Femur (tissue), 1 donor: ENCODE results near the gene RAG2.
"Not testable (repeated sequence)": the region's sequence is repeated elsewhere in the genome, so short reads cannot be mapped to it uniquely, and the experiment has no call there.

Source experiments
- DNase-seq: peaks from one replicate; pipeline ENCODE4 v3.0.0-alpha.2; 2017

Gene RAG2

GRCh38 chr11:36596880-36597279 is 1.2 kb downstream of the RAG2 start:
- DNase-seq, result no peak

GRCh38 chr11:36594316-36594989 is 3.6 kb downstream of the RAG2 start, which contains the start of gene IFTAP:
Gene IFTAP (plus strand): TSS chr11:36594502. CDS start chr11:36610104, 15,602 bp downstream.
- peak; percentile 74 for DNase-seq

GRCh38 chr11:36591433-36591832 is 6.6 kb downstream of the RAG2 start:
- DNase-seq, result no peak

- DNase-seq, result no peak
Measured at GRCh38 chr11:36590513-36590912, 7.5 kb downstream of the RAG2 start.

- no peak for DNase-seq
Measured at GRCh38 chr11:36588099-36588498, 9.9 kb downstream of the RAG2 start.

DNA sequence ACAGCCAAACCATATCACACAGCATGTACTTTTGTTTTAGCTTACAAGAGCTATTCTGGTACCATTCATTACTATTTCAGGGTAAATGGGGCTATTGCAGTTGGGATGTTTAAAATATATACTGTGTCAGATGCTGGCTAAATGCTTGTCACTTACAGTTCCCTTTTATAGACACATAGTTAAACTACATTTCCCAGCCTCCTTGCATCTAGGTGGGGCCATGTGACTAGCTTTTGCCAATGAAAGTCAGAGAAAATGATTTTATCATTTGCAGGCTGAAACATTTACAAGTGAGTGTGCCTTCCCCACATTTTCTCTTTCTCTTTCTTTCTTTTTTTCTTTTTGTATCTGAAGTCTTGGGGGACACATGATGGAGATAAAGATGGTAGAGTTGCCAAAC is 11.5 kb downstream of the RAG2 start:
- DNase-seq, result no peak

DNA sequence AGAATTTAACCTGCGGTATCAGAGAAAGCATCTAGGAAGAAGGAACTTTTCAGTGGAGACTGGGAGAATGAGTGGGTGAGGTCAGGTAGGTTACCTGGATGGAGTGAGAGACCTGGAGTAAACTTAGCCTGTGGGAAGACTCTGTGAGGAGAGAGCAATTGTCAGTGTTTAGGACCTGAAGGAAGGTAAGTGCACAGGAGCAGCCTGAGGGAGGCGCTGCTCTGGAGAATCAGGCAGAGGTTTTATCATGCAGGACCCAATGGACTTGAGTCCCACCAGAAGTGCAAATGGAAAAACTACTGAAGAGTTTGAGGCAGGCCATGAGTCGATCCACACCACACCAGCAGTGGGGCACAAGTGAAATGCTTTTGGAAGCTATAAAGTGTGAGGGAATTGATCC is 14.4 kb downstream of the RAG2 start:
- DNase-seq, result no peak

- no peak for DNase-seq
Measured at GRCh38 chr11:36581536-36581935, 16.5 kb downstream of the RAG2 start.

DNA sequence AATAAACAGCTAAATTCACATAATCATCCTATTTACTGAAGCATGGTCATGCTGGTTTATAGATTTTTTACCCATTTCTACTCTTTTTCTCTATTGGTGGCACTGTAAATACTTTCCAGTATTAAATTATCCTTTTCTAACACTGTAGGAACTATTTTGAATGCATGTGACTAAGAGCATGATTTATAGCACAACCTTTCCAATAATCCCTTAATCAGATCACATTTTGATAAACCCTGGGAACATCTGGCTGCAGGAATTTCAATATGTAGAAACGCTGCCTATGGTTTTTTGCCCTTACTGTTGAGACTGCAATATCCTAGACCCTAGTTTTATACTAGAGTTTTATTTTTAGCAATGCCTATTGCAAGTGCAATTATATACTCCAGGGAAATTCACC is 19.6 kb downstream of the RAG2 start:
- DNase-seq, result no peak

- no peak for DNase-seq
Measured at GRCh38 chr11:36577859-36578258, 20.2 kb downstream of the RAG2 start.

DNA sequence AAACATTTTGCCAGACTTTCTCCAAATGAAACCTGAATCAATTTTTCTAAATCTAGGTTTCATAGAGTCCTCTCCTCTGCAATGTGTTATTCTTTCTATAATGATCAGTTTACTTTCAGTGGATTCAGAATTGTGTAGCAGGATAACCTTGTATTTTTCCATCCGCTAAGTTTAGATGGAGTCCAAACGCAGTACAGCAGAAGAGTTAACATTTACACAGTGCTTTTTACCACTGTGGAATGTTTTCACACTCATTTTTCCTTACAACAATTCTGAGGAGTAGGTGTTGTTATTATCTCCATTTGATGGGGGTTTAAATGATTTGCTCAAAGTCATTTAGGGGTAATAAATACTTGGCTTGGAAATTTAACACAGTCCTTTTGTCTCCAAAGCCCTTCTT is 20.7 kb downstream of the RAG2 start:
- no peak for DNase-seq

- no peak for DNase-seq
Measured at GRCh38 chr11:36574486-36574885, 23.6 kb downstream of the RAG2 start.

- DNase-seq, result no peak
Measured at GRCh38 chr11:36569095-36569494, 28.9 kb downstream of the RAG2 start.

- peak; percentile 26 for DNase-seq
Measured at GRCh38 chr11:36567694-36568093, 30.3 kb downstream of the RAG2 start, which contains the start of gene RAG1. Gene RAG1 (plus strand): TSS chr11:36568007. CDS start chr11:36573305, 5,298 bp downstream.

DNA sequence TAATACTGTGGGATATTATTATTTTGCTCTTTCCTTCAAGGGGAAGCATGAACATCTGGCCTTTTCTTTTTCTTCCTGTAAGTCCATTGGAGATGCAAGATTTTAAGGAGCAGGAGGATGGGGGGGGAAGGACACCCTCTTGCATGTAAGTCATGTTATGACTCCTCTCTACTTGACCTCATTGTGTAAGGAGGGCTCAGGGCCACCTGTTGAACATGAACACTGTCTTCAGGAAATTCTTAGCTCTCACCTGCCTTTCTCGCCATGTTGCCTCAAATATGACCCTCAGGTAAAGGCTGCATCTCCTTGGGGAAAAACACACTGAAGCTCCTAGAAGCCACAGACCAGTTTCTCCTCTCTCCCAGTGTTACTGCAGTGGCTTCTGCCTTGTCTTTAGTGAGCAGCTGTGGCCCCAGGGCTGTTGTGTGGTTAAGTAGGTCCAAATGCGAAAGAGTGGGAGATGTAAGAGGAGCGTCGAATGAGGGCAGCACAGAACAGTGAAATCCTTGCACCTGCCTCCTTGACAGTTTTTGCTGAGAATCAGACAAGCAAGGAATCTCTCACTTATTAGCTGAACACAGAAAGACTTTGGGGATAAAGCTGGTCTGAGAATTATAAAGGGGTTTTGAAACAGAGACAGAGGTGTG is 31.5 kb downstream of the RAG2 start:
- DNase-seq, result no peak

GRCh38 chr11:36565031-36565610 is 32.9 kb downstream of the RAG2 start:
- no peak for DNase-seq

DNA sequence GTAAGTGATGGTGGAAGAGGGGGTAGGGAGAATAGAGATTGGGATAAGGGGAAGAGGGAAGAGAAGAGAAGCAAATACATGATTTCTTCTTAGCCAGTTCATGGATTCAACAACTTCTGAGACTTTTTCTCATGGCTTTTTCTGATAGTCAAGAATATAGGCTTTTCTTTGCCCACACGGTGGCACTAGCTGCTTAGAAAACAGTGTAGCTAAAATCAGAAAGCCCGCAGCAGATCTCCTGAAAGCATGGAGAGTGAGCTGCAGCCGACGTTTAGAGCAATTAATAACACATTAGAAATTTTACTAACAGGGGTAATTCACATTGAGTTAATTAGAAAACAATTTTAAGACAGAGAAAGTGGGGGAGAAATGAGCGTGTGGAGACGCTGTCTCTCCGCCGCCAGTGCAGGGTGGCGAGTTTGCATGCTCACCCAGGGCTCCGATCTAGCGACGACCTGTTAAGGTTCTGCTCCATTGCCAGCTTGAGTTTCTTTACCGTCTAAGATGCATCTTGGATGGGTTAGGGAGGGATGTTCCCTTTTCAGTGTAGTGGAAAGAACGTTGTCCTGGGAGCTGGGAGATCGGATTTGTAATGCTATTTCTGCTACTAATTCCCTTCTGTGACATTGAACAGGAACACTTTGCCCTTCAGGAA is 33.5 kb downstream of the RAG2 start:
- DNase-seq, result peak; percentile 69

DNA sequence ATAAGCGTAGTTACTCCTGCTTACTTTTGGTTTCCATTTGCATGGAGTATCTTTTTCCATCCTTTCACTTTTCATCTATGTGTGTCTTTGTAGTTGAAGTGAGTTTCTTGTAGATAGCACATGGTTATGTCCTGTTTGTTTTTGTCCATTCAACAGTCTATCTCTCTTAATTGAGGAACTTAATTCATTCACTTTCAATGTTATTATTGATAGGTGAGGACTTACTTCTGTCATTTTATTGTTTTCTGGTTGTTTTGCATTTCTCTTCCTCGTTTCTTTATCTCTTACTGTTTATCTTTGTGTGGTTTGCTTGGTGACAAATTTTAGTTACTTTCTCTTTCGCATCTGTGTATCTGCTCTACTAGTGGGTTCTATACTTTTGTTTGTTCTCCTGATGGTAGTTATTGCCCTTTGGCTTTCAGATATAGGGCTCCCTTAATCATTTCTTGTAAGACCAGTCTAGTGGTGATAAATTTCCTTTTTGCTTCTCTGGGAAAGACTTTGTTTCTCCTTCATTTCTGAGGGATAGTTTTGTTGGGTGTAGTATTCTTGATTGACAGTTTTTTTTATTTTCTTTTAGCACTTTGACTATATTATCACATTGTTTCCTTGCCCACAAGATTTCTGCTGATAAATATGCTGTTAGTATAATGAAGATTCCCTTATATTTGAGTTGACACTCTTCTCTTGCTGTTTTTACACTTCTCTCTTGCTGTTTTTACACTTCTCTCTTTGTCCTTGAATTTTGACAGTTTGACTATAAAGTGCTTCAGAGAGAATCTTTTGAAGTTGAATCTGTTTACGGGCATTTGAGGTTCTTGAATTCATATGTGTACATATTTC is 39.2 kb downstream of the RAG2 start:
- no peak for DNase-seq

DNA sequence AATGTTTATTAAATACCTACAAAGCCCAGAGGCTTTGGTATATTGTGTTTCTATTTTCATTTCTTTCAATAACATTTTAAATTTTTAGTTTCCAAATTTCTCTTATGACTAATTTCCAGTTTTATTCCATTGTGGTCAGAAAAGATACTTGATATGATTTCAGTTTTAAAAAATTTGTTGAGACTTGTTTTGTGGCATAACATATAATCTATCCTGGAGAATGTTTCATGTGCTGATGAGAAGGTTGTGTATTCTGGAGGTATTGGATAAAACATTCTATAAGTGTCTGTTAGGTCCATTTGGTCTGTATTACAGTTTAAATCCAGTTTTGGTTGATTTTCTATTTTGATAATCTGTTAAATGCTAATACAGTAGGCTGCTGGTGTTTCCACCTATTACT is 40.0 kb downstream of the RAG2 start:
- no peak for DNase-seq

GRCh38 chr11:36557390-36557789 is 40.6 kb downstream of the RAG2 start:
- not testable (repeated sequence) for DNase-seq

GRCh38 chr11:36550385-36551115 is 47.5 kb downstream of the RAG2 start:
- no peak for DNase-seq
